Activated B cell treated with CpG ODN at 0.5 μM for 24 hours (primary cell): Measurements from ENCODE around the gene ANKS6. TPM values are rescaled to one million over a fixed set of nuclear protein-coding genes. Genes with fewer than 3 reads are reported as not detected.
A peak's percentile ranks its signal among the peaks of the same experiment; 100 is the strongest.

Source experiments
- ATAC-seq: fragments of 200-7000 bp; cut with Tn5 transposase; one replicate; pipeline ENCODE4 v1.10.0; 2021; ENCODE audit warnings: low read depth, mild to moderate bottlenecking, moderate library complexity
- CTCF ChIA-PET: fragments of 350-600 bp; sonication (Branson Sonifier 250); formaldehyde crosslinking; loops from one replicate; lab custom pipeline; 2021; ENCODE audit warnings: antibody characterized with exemption; lab: Charles Lee
- POLR2A ChIA-PET: fragments of 350-600 bp; sonication (Branson Sonifier 250); formaldehyde crosslinking; loops from one replicate; lab custom pipeline; 2021; ENCODE audit warnings: antibody characterized with exemption; lab: Charles Lee
- DNase-seq: peaks from one replicate; pipeline ENCODE4 v3.0.0; 2022
- H3K27ac Mint-ChIP-seq: one replicate; pipeline ENCODE4 v1.8.0; 2020; ENCODE audit warnings: mixed read lengths
- H3K27me3 Mint-ChIP-seq: one replicate; pipeline ENCODE4 v1.8.0; 2021; ENCODE audit warnings: mixed read lengths
- H3K36me3 Mint-ChIP-seq: one replicate; pipeline ENCODE4 v1.8.0; 2021; ENCODE audit warnings: low read depth, mixed read lengths
- H3K4me1 Mint-ChIP-seq: one replicate; pipeline ENCODE4 v1.8.0; 2021; ENCODE audit warnings: mixed read lengths
- H3K4me3 Mint-ChIP-seq: one replicate; pipeline ENCODE4 v1.8.0; 2020; ENCODE audit warnings: mild to moderate bottlenecking, mixed read lengths
- H3K9me3 Mint-ChIP-seq: one replicate; pipeline ENCODE4 v1.8.0; 2020; ENCODE audit warnings: mixed read lengths
- CTCF ChIP-seq: fragments of 200-600 bp; IDR thresholded peaks from one replicate; pipeline ENCODE4 v1.8.0; 2022; ENCODE audit warnings: antibody characterized with exemption, mild to moderate bottlenecking
- intact Hi-C: fragments of 100-400 bp; cut with micrococcal nuclease; formaldehyde crosslinking; loops from one replicate; pipeline ENCODE4 v1.15.1; 2024
- total RNA-seq: library from RNA; stranded (reverse); gene quantifications from 2 replicates; pipeline ENCODE4 v1.2.3, GENCODE V29; 2022

The ANKS6 gene
- total RNA-seq, 1 donor from 2014 or later, result 14.8 TPM

- Mint-ChIP-seq H3K9me3 (no peaks in the 10 kb centered on the region), H3K27me3 (no peaks in the 10 kb centered on the region), H3K27ac (no peak overlapping the region), H3K4me1 (peaks cover 16% of the 10 kb centered on the region), H3K4me3 (no peak overlapping the region), H3K36me3 (peaks cover 2% of the 10 kb centered on the region)
- TF ChIP-seq CTCF, result no peak
- CTCF ChIA-PET, result no interaction called here
- intact Hi-C loops, result loop anchor here (10.0 kb wide), 2 partner anchors 1098 to 1158 kb away; partner anchors contain the start of genes NCBP1, TSTD2 and XPA
- POLR2A ChIA-PET, result interaction anchor here (1.3 kb wide), 1 partner anchor 15 kb away, joined by 3 read pairs; no protein-coding TSS in a partner anchor
- ATAC-seq (no peak), DNase-seq (no peak)
These were observed 3.3 kb downstream of the ANKS6 start for GRCh38 chr9:98793031-98793430.

- Mint-ChIP-seq H3K27ac (no peak overlapping the region), H3K4me3 (no peak overlapping the region), H3K36me3 (peaks cover 2% of the 10 kb centered on the region), H3K9me3 (no peaks in the 10 kb centered on the region), H3K27me3 (no peaks in the 10 kb centered on the region), H3K4me1 (peaks cover 12% of the 10 kb centered on the region)
- TF ChIP-seq CTCF, result no peak
- no peak for DNase-seq
- ChIA-PET POLR2A (no interaction called here), CTCF (interaction anchor here (1.3 to 2.3 kb wide), 2 partner anchors 17 to 476 kb away, joined by 4 to 14 read pairs; no protein-coding TSS in a partner anchor)
- intact Hi-C loops, result loop anchor here (1.0 to 10.0 kb wide), 4 partner anchors 477 to 1157 kb away; partner anchors contain the start of genes NCBP1, TSTD2 and XPA
- no peak for ATAC-seq
These were observed 4.5 kb downstream of the ANKS6 start for GRCh38 chr9:98791608-98792490.

- Mint-ChIP-seq H3K27me3 (no peaks in the 10 kb centered on the region), H3K9me3 (no peaks in the 10 kb centered on the region), H3K27ac (no peak overlapping the region), H3K36me3 (peaks cover 2% of the 10 kb centered on the region), H3K4me1 (peaks cover 12% of the 10 kb centered on the region), H3K4me3 (no peak overlapping the region)
- intact Hi-C loops, result loop anchor here (1.0 to 10.0 kb wide), 4 partner anchors 476 to 1156 kb away; partner anchors contain the start of genes NCBP1, TSTD2 and XPA
- TF ChIP-seq CTCF, result peak; percentile 20
- peak; percentile 60 for DNase-seq
- ChIA-PET CTCF (interaction anchor here (1.3 to 2.3 kb wide), 2 partner anchors 16 to 475 kb away, joined by 4 to 14 read pairs; no protein-coding TSS in a partner anchor), POLR2A (no interaction called here)
- ATAC-seq, result peak; percentile 72
These were observed 5.3 kb downstream of the ANKS6 start for GRCh38 chr9:98790842-98791607.

GRCh38 chr9:98790134-98790841, 6.1 kb downstream of the ANKS6 start:
- Mint-ChIP-seq H3K4me1 (peaks cover 6% of the 10 kb centered on the region), H3K36me3 (peaks cover 2% of the 10 kb centered on the region), H3K4me3 (no peak overlapping the region), H3K27ac (no peak overlapping the region), H3K9me3 (no peaks in the 10 kb centered on the region), H3K27me3 (no peaks in the 10 kb centered on the region)
- DNase-seq, result no peak
- ChIA-PET POLR2A (no interaction called here), CTCF (interaction anchor here (2.3 kb wide), 1 partner anchor 474 kb away, joined by 14 read pairs; no protein-coding TSS in a partner anchor)
- TF ChIP-seq CTCF, result no peak
- no peak for ATAC-seq
- intact Hi-C loops, result loop anchor here (10.0 kb wide), 2 partner anchors 1095 to 1155 kb away; partner anchors contain the start of genes NCBP1, TSTD2 and XPA
